Panc1 (cell line): ENCODE measurements around the gene SHANK2.

Experiments
- CTCF ChIP-seq: fragments of 450-650 bp; IDR thresholded peaks from 2 replicates; pipeline ENCODE4 v1.5.1; 2017; ENCODE audit warnings: mild to moderate bottlenecking
- TCF7L2 ChIP-seq: IDR thresholded peaks from 2 replicates; pipeline ENCODE4 v1.6.1; 2011; ENCODE audit warnings: mild to moderate bottlenecking, low read depth, low read length, inconsistent platforms

GRCh38 chr11:71207563-71207962 lies 44.8 kb downstream of the SHANK2 start:
- TF ChIP-seq CTCF (no peak), TCF7L2 (no peak)
